ENCODE results near the gene DNAI1. TPM values are rescaled to one million over a fixed set of nuclear protein-coding genes. Genes with fewer than 3 reads are reported as not detected.
"Not testable (repeated sequence)": the region's sequence is repeated elsewhere in the genome, so short reads cannot be mapped to it uniquely, and the experiment has no call there.

DNAI1 gene
- not detected in 2 replicates for total RNA-seq

GRCh38 chr9:34458013-34458958 is at the start of gene DNAI1, which contains the start of gene FAM219A:
Gene DNAI1, plus strand, starts transcription at chr9:34458805. Its CDS starts 201 bp downstream, at chr9:34459006.
Gene FAM219A, minus strand, starts transcription at chr9:34458570. Its CDS starts 307 bp downstream, at chr9:34458263.
- peak; percentile 69 for DNase-seq (ENCODE audit: extremely low read depth, low read depth, low spot score)

GRCh38 chr9:34409154-34409553 is 49.5 kb upstream of the DNAI1 start:
- no peak for DNase-seq (ENCODE audit: extremely low read depth, low read depth, low spot score)

GRCh38 chr9:34412336-34412735 is 46.3 kb upstream of the DNAI1 start:
- DNase-seq (ENCODE audit: extremely low read depth, low read depth, low spot score), result no peak

- no peak for DNase-seq (ENCODE audit: extremely low read depth, low read depth, low spot score)
Observed at GRCh38 chr9:34413231-34413852, 45.3 kb upstream of the DNAI1 start.

- no peak for DNase-seq (ENCODE audit: extremely low read depth, low read depth, low spot score)
Observed at GRCh38 chr9:34417734-34418133, 40.9 kb upstream of the DNAI1 start.

GRCh38 chr9:34419716-34420504 is 38.7 kb upstream of the DNAI1 start:
- DNase-seq (ENCODE audit: extremely low read depth, low read depth, low spot score), result no peak

- DNase-seq (ENCODE audit: extremely low read depth, low read depth, low spot score), result no peak
Observed at GRCh38 chr9:34426347-34427074, 32.1 kb upstream of the DNAI1 start.

- no peak for DNase-seq (ENCODE audit: extremely low read depth, low read depth, low spot score)
Observed at GRCh38 chr9:34428325-34428958, 30.2 kb upstream of the DNAI1 start.

- DNase-seq (ENCODE audit: extremely low read depth, low read depth, low spot score), result no peak
Observed at GRCh38 chr9:34430843-34431437, 27.7 kb upstream of the DNAI1 start.

- no peak for DNase-seq (ENCODE audit: extremely low read depth, low read depth, low spot score)
Observed at GRCh38 chr9:34431667-34432066, 26.9 kb upstream of the DNAI1 start.

- DNase-seq (ENCODE audit: extremely low read depth, low read depth, low spot score), result peak; percentile 89
Observed at GRCh38 chr9:34437006-34437925, 21.3 kb upstream of the DNAI1 start.

GRCh38 chr9:34437926-34438307 is 20.7 kb upstream of the DNAI1 start:
- not testable (repeated sequence) for DNase-seq (ENCODE audit: extremely low read depth, low read depth, low spot score)

- DNase-seq (ENCODE audit: extremely low read depth, low read depth, low spot score), result not testable (repeated sequence)
Observed at GRCh38 chr9:34438465-34438864, 20.1 kb upstream of the DNAI1 start.

GRCh38 chr9:34440017-34440416 is 18.6 kb upstream of the DNAI1 start:
- no peak for DNase-seq (ENCODE audit: extremely low read depth, low read depth, low spot score)

- DNase-seq (ENCODE audit: extremely low read depth, low read depth, low spot score), result no peak
Observed at GRCh38 chr9:34442770-34443169, 15.8 kb upstream of the DNAI1 start.

GRCh38 chr9:34443533-34443932 is 15.1 kb upstream of the DNAI1 start:
- DNase-seq (ENCODE audit: extremely low read depth, low read depth, low spot score), result no peak

- DNase-seq (ENCODE audit: extremely low read depth, low read depth, low spot score), result no peak
Observed at GRCh38 chr9:34443976-34444375, 14.6 kb upstream of the DNAI1 start.

- no peak for DNase-seq (ENCODE audit: extremely low read depth, low read depth, low spot score)
Observed at GRCh38 chr9:34446468-34446891, 12.1 kb upstream of the DNAI1 start.
